ENCODE measurements around the gene CNTNAP3. TPM values are rescaled to one million over a fixed set of nuclear protein-coding genes. Genes with fewer than 3 reads are reported as not detected.
"Not testable (repeated sequence)": the region's sequence is repeated elsewhere in the genome, so short reads cannot be mapped to it uniquely, and the experiment has no call there.

Gene CNTNAP3
- total RNA-seq (2012; rRNA removed), result under 0.01 TPM in 1 of 2 replicates, not detected in the other

- H3K9ac ChIP-seq (ENCODE audit: low read depth, low read length); H3K4me3 ChIP-seq (ENCODE audit: low read length): not testable (repeated sequence)
Measured at GRCh38 chr9:39287980-39288379, at the start of gene CNTNAP3. Gene CNTNAP3 (minus strand): TSS chr9:39288167. CDS start chr9:39288064, 103 bp downstream.

GRCh38 chr9:39279995-39280394, 8.0 kb downstream of the CNTNAP3 start:
- H3K9ac ChIP-seq (ENCODE audit: low read depth, low read length); H3K36me3 ChIP-seq (ENCODE audit: insufficient read depth, low read length); H3K27me3 ChIP-seq (ENCODE audit: control insufficient read depth, insufficient read depth, low read length); H3K4me3 ChIP-seq (ENCODE audit: low read length); H3K4me1 ChIP-seq (ENCODE audit: control insufficient read depth, insufficient read depth, low read length); H3K4me2 ChIP-seq (ENCODE audit: low read length); H3K9me3 ChIP-seq (replicated peaks; ENCODE audit: low read length): not testable (repeated sequence)

More at GRCh38 chr9:39287980-39288379, at the start of gene CNTNAP3:
- H3K27me3 ChIP-seq (ENCODE audit: control insufficient read depth, insufficient read depth, low read length); H3K9me3 ChIP-seq (replicated peaks; ENCODE audit: low read length); H3K4me2 ChIP-seq (ENCODE audit: low read length); H3K4me1 ChIP-seq (ENCODE audit: control insufficient read depth, insufficient read depth, low read length); H3K36me3 ChIP-seq (ENCODE audit: insufficient read depth, low read length): not testable (repeated sequence)

GRCh38 chr9:39242513-39242912, 45.5 kb downstream of the CNTNAP3 start:
- H3K27me3 ChIP-seq (ENCODE audit: control insufficient read depth, insufficient read depth, low read length); H3K4me1 ChIP-seq (ENCODE audit: control insufficient read depth, insufficient read depth, low read length); H3K36me3 ChIP-seq (ENCODE audit: insufficient read depth, low read length); H3K4me3 ChIP-seq (ENCODE audit: low read length); H3K4me2 ChIP-seq (ENCODE audit: low read length); H3K9ac ChIP-seq (ENCODE audit: low read depth, low read length); H3K9me3 ChIP-seq (replicated peaks; ENCODE audit: low read length): not testable (repeated sequence)

GRCh38 chr9:39232130-39232991, 55.6 kb downstream of the CNTNAP3 start:
- H3K36me3 ChIP-seq (ENCODE audit: insufficient read depth, low read length); H3K9me3 ChIP-seq (replicated peaks; ENCODE audit: low read length); H3K4me3 ChIP-seq (ENCODE audit: low read length); H3K4me2 ChIP-seq (ENCODE audit: low read length); H3K4me1 ChIP-seq (ENCODE audit: control insufficient read depth, insufficient read depth, low read length); H3K9ac ChIP-seq (ENCODE audit: low read depth, low read length); H3K27me3 ChIP-seq (ENCODE audit: control insufficient read depth, insufficient read depth, low read length): not testable (repeated sequence)

- H3K9ac ChIP-seq (ENCODE audit: low read depth, low read length); H3K36me3 ChIP-seq (ENCODE audit: insufficient read depth, low read length); H3K4me2 ChIP-seq (ENCODE audit: low read length); H3K4me1 ChIP-seq (ENCODE audit: control insufficient read depth, insufficient read depth, low read length); H3K4me3 ChIP-seq (ENCODE audit: low read length); H3K9me3 ChIP-seq (replicated peaks; ENCODE audit: low read length); H3K27me3 ChIP-seq (ENCODE audit: control insufficient read depth, insufficient read depth, low read length): not testable (repeated sequence)
Measured at GRCh38 chr9:39215976-39216375, 72.0 kb downstream of the CNTNAP3 start.

GRCh38 chr9:39209773-39210172, 78.2 kb downstream of the CNTNAP3 start:
- not testable (repeated sequence) for H3K4me3 ChIP-seq (ENCODE audit: low read length); H3K9ac ChIP-seq (ENCODE audit: low read depth, low read length); H3K36me3 ChIP-seq (ENCODE audit: insufficient read depth, low read length); H3K4me1 ChIP-seq (ENCODE audit: control insufficient read depth, insufficient read depth, low read length); H3K4me2 ChIP-seq (ENCODE audit: low read length); H3K9me3 ChIP-seq (replicated peaks; ENCODE audit: low read length); H3K27me3 ChIP-seq (ENCODE audit: control insufficient read depth, insufficient read depth, low read length)

- not testable (repeated sequence) for H3K36me3 ChIP-seq (ENCODE audit: insufficient read depth, low read length); H3K27me3 ChIP-seq (ENCODE audit: control insufficient read depth, insufficient read depth, low read length); H3K4me3 ChIP-seq (ENCODE audit: low read length); H3K9me3 ChIP-seq (replicated peaks; ENCODE audit: low read length); H3K4me2 ChIP-seq (ENCODE audit: low read length); H3K4me1 ChIP-seq (ENCODE audit: control insufficient read depth, insufficient read depth, low read length); H3K9ac ChIP-seq (ENCODE audit: low read depth, low read length)
Measured at GRCh38 chr9:39206643-39207042, 81.3 kb downstream of the CNTNAP3 start.

- not testable (repeated sequence) for H3K9ac ChIP-seq (ENCODE audit: low read depth, low read length); H3K9me3 ChIP-seq (replicated peaks; ENCODE audit: low read length); H3K4me3 ChIP-seq (ENCODE audit: low read length); H3K36me3 ChIP-seq (ENCODE audit: insufficient read depth, low read length); H3K4me2 ChIP-seq (ENCODE audit: low read length); H3K4me1 ChIP-seq (ENCODE audit: control insufficient read depth, insufficient read depth, low read length); H3K27me3 ChIP-seq (ENCODE audit: control insufficient read depth, insufficient read depth, low read length)
Measured at GRCh38 chr9:39205842-39206241, 82.1 kb downstream of the CNTNAP3 start.

- H3K36me3 ChIP-seq (ENCODE audit: insufficient read depth, low read length); H3K9me3 ChIP-seq (replicated peaks; ENCODE audit: low read length); H3K4me1 ChIP-seq (ENCODE audit: control insufficient read depth, insufficient read depth, low read length); H3K4me2 ChIP-seq (ENCODE audit: low read length); H3K27me3 ChIP-seq (ENCODE audit: control insufficient read depth, insufficient read depth, low read length); H3K4me3 ChIP-seq (ENCODE audit: low read length); H3K9ac ChIP-seq (ENCODE audit: low read depth, low read length): not testable (repeated sequence)
Measured at GRCh38 chr9:39200412-39200811, 87.6 kb downstream of the CNTNAP3 start.

GRCh38 chr9:39198000-39198709, 89.8 kb downstream of the CNTNAP3 start:
- H3K4me2 ChIP-seq (ENCODE audit: low read length); H3K27me3 ChIP-seq (ENCODE audit: control insufficient read depth, insufficient read depth, low read length); H3K9me3 ChIP-seq (replicated peaks; ENCODE audit: low read length); H3K9ac ChIP-seq (ENCODE audit: low read depth, low read length); H3K36me3 ChIP-seq (ENCODE audit: insufficient read depth, low read length); H3K4me1 ChIP-seq (ENCODE audit: control insufficient read depth, insufficient read depth, low read length); H3K4me3 ChIP-seq (ENCODE audit: low read length): not testable (repeated sequence)

GRCh38 chr9:39171370-39171769, 116.6 kb downstream of the CNTNAP3 start:
- not testable (repeated sequence) for H3K4me1 ChIP-seq (ENCODE audit: control insufficient read depth, insufficient read depth, low read length); H3K4me3 ChIP-seq (ENCODE audit: low read length); H3K36me3 ChIP-seq (ENCODE audit: insufficient read depth, low read length); H3K9ac ChIP-seq (ENCODE audit: low read depth, low read length); H3K27me3 ChIP-seq (ENCODE audit: control insufficient read depth, insufficient read depth, low read length); H3K9me3 ChIP-seq (replicated peaks; ENCODE audit: low read length); H3K4me2 ChIP-seq (ENCODE audit: low read length)

- not testable (repeated sequence) for H3K4me3 ChIP-seq (ENCODE audit: low read length); H3K9ac ChIP-seq (ENCODE audit: low read depth, low read length); H3K9me3 ChIP-seq (replicated peaks; ENCODE audit: low read length); H3K36me3 ChIP-seq (ENCODE audit: insufficient read depth, low read length); H3K4me2 ChIP-seq (ENCODE audit: low read length); H3K27me3 ChIP-seq (ENCODE audit: control insufficient read depth, insufficient read depth, low read length); H3K4me1 ChIP-seq (ENCODE audit: control insufficient read depth, insufficient read depth, low read length)
Measured at GRCh38 chr9:39157714-39158113, 130.3 kb downstream of the CNTNAP3 start.

Measured in skeletal muscle satellite cell (primary cell).